IMR-90 (cell line): Measurements from ENCODE around the gene RAB25. TPM values are rescaled to one million over a fixed set of nuclear protein-coding genes. Genes with fewer than 3 reads are reported as not detected.

ENCODE experiments used
- ATAC-seq: fragments of 200-7000 bp; cut with Tn5 transposase; 2 replicates; pipeline ENCODE4 v1.9.1; 2020; ENCODE audit warnings: low read depth, mild to moderate bottlenecking, moderate library complexity
- BruUV-seq: library from RNA; stranded (reverse); fragments of 400-500 nt; replicated peaks from 2 replicates; lab custom pipeline; 2021; lab: Mats Ljungman, UMichigan
- CTCF ChIA-PET: fragments of 300-600 bp; formaldehyde crosslinking; extraction: SDS; loops from one replicate; lab custom pipeline; 2021; ENCODE audit warnings: antibody characterized with exemption; lab: Yijun Ruan, JAX
- POLR2A ChIA-PET: fragments of 300-600 bp; sonication (Branson Sonifier 250); formaldehyde crosslinking; loops from one replicate; lab custom pipeline; 2022; ENCODE audit warnings: antibody characterized with exemption; ENCODE audit not compliant: unreplicated experiment; lab: Charles Lee
- DNase-seq: peaks from one replicate; pipeline ENCODE4 v3.0.0; 2013
- H2AFZ ChIP-seq: replicated peaks from 2 replicates; pipeline ENCODE3; 2013; ENCODE audit warnings: low read length, mild to moderate bottlenecking; ENCODE audit not compliant: poor library complexity
- H2AK5ac ChIP-seq: 2 replicates; pipeline ENCODE4 v1.6.1; 2013; ENCODE audit warnings: low read depth, low read length, inconsistent platforms
- H2AK9ac ChIP-seq: replicated peaks from 2 replicates; pipeline ENCODE3; 2013; ENCODE audit warnings: mild to moderate bottlenecking, low read depth, low read length, moderate library complexity; ENCODE audit not compliant: poor library complexity
- H2BK120ac ChIP-seq: 2 replicates; pipeline ENCODE4 v1.6.1; 2013; ENCODE audit warnings: low read depth, low read length, inconsistent platforms
- H2BK15ac ChIP-seq: 3 replicates; pipeline ENCODE4 v1.6.1; 2013; ENCODE audit warnings: low read depth, low read length, inconsistent platforms
- H2BK20ac ChIP-seq: 2 replicates; pipeline ENCODE4 v1.6.1; 2013; ENCODE audit warnings: low read depth, mild to moderate bottlenecking, inconsistent platforms, low read length, moderate library complexity
- H2BK5ac ChIP-seq: 2 replicates; pipeline ENCODE4 v1.6.1; 2013; ENCODE audit warnings: mild to moderate bottlenecking, low read depth, low read length, inconsistent platforms; ENCODE audit not compliant: poor library complexity, severe bottlenecking
- H3K14ac ChIP-seq: replicated peaks from 2 replicates; pipeline ENCODE4 v1.6.1; 2013; ENCODE audit warnings: low read depth, low read length, inconsistent platforms
- H3K18ac ChIP-seq: 2 replicates; pipeline ENCODE4 v1.6.1; 2013; ENCODE audit warnings: low read depth, low read length, control low read depth
- H3K23ac ChIP-seq: 2 replicates; pipeline ENCODE4 v1.6.1; 2013; ENCODE audit warnings: low read depth, low read length, inconsistent platforms
- H3K27ac ChIP-seq: 2 replicates; pipeline ENCODE4 v1.5.1; 2013; ENCODE audit warnings: mild to moderate bottlenecking, control low read depth, low read length; ENCODE audit not compliant: insufficient read depth
- H3K27me3 ChIP-seq: 2 replicates; pipeline ENCODE4 v1.6.1; 2013; ENCODE audit warnings: low read length; ENCODE audit not compliant: control insufficient read depth, insufficient read depth
- H3K36me3 ChIP-seq: 2 replicates; pipeline ENCODE4 v1.6.1; 2013; ENCODE audit warnings: low read length, mixed read lengths; ENCODE audit not compliant: control insufficient read depth, insufficient read depth
- H3K4ac ChIP-seq: 2 replicates; pipeline ENCODE4 v1.6.1; 2013; ENCODE audit warnings: low read depth, low read length, inconsistent platforms
- H3K4me1 ChIP-seq: 2 replicates; pipeline ENCODE4 v1.6.1; 2013; ENCODE audit warnings: low read length, mixed read lengths; ENCODE audit not compliant: control insufficient read depth, insufficient read depth
- H3K4me2 ChIP-seq: 2 replicates; pipeline ENCODE4 v1.6.1; 2013; ENCODE audit warnings: low read depth, mild to moderate bottlenecking, control low read depth, low read length, moderate library complexity
- H3K4me3 ChIP-seq: 2 replicates; pipeline ENCODE4 v1.5.1; 2013; ENCODE audit warnings: low read depth, mild to moderate bottlenecking, control low read depth, low read length, moderate library complexity; ENCODE audit not compliant: insufficient read depth
- H3K56ac ChIP-seq: 2 replicates; pipeline ENCODE4 v1.6.1; 2013; ENCODE audit warnings: low read length, inconsistent platforms; ENCODE audit not compliant: insufficient read depth; ENCODE audit errors: extremely low read depth
- H3K79me1 ChIP-seq, 2 experiments: 2 replicates each; pipeline ENCODE4 v1.6.1; 2013; ENCODE audit warnings: low read length in 2 of 2, inconsistent platforms in 1 of 2, low read depth in 1 of 2
- H3K9ac ChIP-seq: 2 replicates; pipeline ENCODE4 v1.6.1; 2013; ENCODE audit warnings: low read depth, low read length, control low read depth
- H3K9me1 ChIP-seq: 2 replicates; pipeline ENCODE4 v1.6.1; 2013; ENCODE audit warnings: low read length, inconsistent platforms; ENCODE audit not compliant: insufficient read depth
- H3K9me3 ChIP-seq: 2 replicates; pipeline ENCODE4 v1.6.1; 2013; ENCODE audit warnings: low read length; ENCODE audit not compliant: control insufficient read depth, insufficient read depth
- H4K20me1 ChIP-seq: 2 replicates; pipeline ENCODE4 v1.6.1; 2013; ENCODE audit warnings: low read length, inconsistent platforms; ENCODE audit not compliant: insufficient read depth
- H4K5ac ChIP-seq: 2 replicates; pipeline ENCODE4 v1.6.1; 2013; ENCODE audit warnings: mild to moderate bottlenecking, low read depth, low read length, control low read depth
- H4K8ac ChIP-seq, 2 experiments: 2 replicates each; pipeline ENCODE4 v1.6.1; 2013; ENCODE audit warnings: low read depth in 2 of 2, low read length in 2 of 2, control low read depth in 1 of 2, inconsistent platforms in 1 of 2
- H4K91ac ChIP-seq: 2 replicates; pipeline ENCODE4 v1.6.1; 2013; ENCODE audit warnings: low read depth, low read length, inconsistent platforms; ENCODE audit not compliant: insufficient read depth
- BHLHE40 ChIP-seq: fragments of 150-350 bp; IDR thresholded peaks from 2 replicates; pipeline ENCODE4 v1.6.1; 2016; ENCODE audit warnings: mild to moderate bottlenecking, low read depth, low read length
- CHD1 ChIP-seq: IDR thresholded peaks from 2 replicates; pipeline ENCODE4 v1.6.1; 2012; ENCODE audit warnings: low read depth, low read length, improper control_type of control experiment
- CTCF ChIP-seq: conservative IDR thresholded peaks from 2 replicates; pipeline ENCODE4 v1.5.1; 2012; ENCODE audit warnings: mild to moderate bottlenecking, low read depth, low read length, improper control_type of control experiment
- FOS ChIP-seq: fragments of 150-350 bp; IDR thresholded peaks from 2 replicates; pipeline ENCODE4 v1.6.1; 2016; ENCODE audit warnings: low read depth, low read length
- MAZ ChIP-seq: IDR thresholded peaks from 2 replicates; pipeline ENCODE4 v1.6.1; 2012; ENCODE audit warnings: low read depth, mild to moderate bottlenecking, low read length, improper control_type of control experiment, moderate library complexity, borderline replicate concordance
- NFE2L2 ChIP-seq: fragments of 150-350 bp; IDR thresholded peaks from 2 replicates; pipeline ENCODE4 v1.6.1; 2016; ENCODE audit warnings: low read depth, mild to moderate bottlenecking, low read length
- POLR2A ChIP-seq: IDR thresholded peaks from 2 replicates; pipeline ENCODE4 v1.6.1; 2012; ENCODE audit warnings: mild to moderate bottlenecking, low read depth, low read length
- RAD21 ChIP-seq: IDR thresholded peaks from 2 replicates; pipeline ENCODE4 v1.6.1; 2012; ENCODE audit warnings: low read length, improper control_type of control experiment
- RCOR1 ChIP-seq: IDR thresholded peaks from 2 replicates; pipeline ENCODE4 v1.6.1; 2012; ENCODE audit warnings: mild to moderate bottlenecking, low read length, improper control_type of control experiment; ENCODE audit not compliant: insufficient replicate concordance
- SMC3 ChIP-seq: fragments of 150-350 bp; IDR thresholded peaks from 2 replicates; pipeline ENCODE4 v1.6.1; 2016; ENCODE audit warnings: low read depth, mild to moderate bottlenecking, antibody characterized with exemption, low read length, moderate library complexity
- WGBS, 2 experiments: methylation state at CpG; one replicate each; pipeline versions ENCODE4 v1.1.5 to v1.1.7; 2013; ENCODE audit warnings: missing lambda C conversion rate in 2 of 2; ENCODE audit not compliant: insufficient read length in 1 of 2; ENCODE audit errors: extremely low coverage in 2 of 2; 5-methylcytosine and 5-hydroxymethylcytosine counted together
- dilution Hi-C: fragments of 300-500 bp; cut with HindIII; formaldehyde crosslinking; loops from one replicate; pipeline ENCODE4 v1.14.3; 2018; ENCODE audit warnings: low sequenced_read_pairs; ENCODE audit not compliant: unreplicated experiment
- in situ Hi-C: fragments of 300-500 bp; cut with MboI; formaldehyde crosslinking; loops from 3 replicates; pipeline ENCODE4 v1.14.3; 2019; ENCODE audit warnings: low sequenced_read_pairs, inconsistent platforms, mixed read lengths
- intact Hi-C: fragments of 100-400 bp; cut with micrococcal nuclease; formaldehyde crosslinking; loops from 2 replicates; pipeline ENCODE4 v1.10.0; 2022
- polyA plus RNA-seq, 3 experiments: library from polyadenylated mRNA; depleted of rRNA; stranded (reverse); fragments of >200 nt; gene quantifications; 2 replicates each; pipeline ENCODE4 v1.2.3, GENCODE V29; 2012; ENCODE audit warnings: low replicate concordance in 1 of 3
- total RNA-seq: library from RNA; depleted of rRNA; stranded (reverse); fragments of >200 nt; gene quantifications from 2 replicates; pipeline ENCODE4 v1.2.3, GENCODE V29; 2012
- TF ChIP-seq, protein P1 (sequence below): fragments of 150-350 bp; IDR thresholded peaks from 2 replicates; pipeline ENCODE4 v1.6.1; 2016; ENCODE audit warnings: low read depth, mild to moderate bottlenecking, low read length, moderate library complexity, borderline replicate concordance

RAB25 gene
- total and polyA plus RNA-seq, 2 of the 4 experiments (the other 2 are of a cell fraction) = not detected

- dilution Hi-C loops = no loop called here
- Histone ChIP-seq H3K79me1 (no peaks in the 10 kb centered on the region), H2BK120ac (no peak overlapping the region), H2BK20ac (no peak overlapping the region), H2AFZ (peak overlapping the region; percentile 95), H2BK5ac (no peak overlapping the region), H4K5ac (no peak overlapping the region), H3K4me2 (peak overlapping the region; percentile 63; the same call in 1 of the 2 replicates), H3K4me3 (no peak overlapping the region), H3K18ac (no peak overlapping the region), H3K4ac (0 out of 2 replicates have a peak overlapping the region, but pooled peaks have one; percentile 6), H2AK5ac (no peak overlapping the region), H2BK15ac (no peak overlapping the region), H4K20me1 (no peaks in the 10 kb centered on the region), H3K23ac (peak overlapping the region; percentile 11; the same call in 1 of the 2 replicates), H3K4me1 (0 out of 2 replicates have a peak, but pooled peaks cover 1% of the 10 kb centered on the region), H3K36me3 (no peaks in the 10 kb centered on the region), H4K8ac (peak overlapping the region in 1 of 2 experiments; percentile 61; a peak in 1 of 4 replicates), H3K9me3 (no peaks in the 10 kb centered on the region), H2AK9ac (peak overlapping the region; percentile 9), H3K14ac (no peak overlapping the region), H3K27ac (no peak overlapping the region), H4K91ac (no peak overlapping the region), H3K56ac (no peak overlapping the region), H3K9ac (no peak overlapping the region), H3K9me1 (peaks cover 7% of the 10 kb centered on the region), H3K27me3 (no peaks in the 10 kb centered on the region)
- no TSS peak for BruUV-seq
- ATAC-seq = peak; percentile 95
- intact Hi-C loops = loop anchor here (1.0 to 2.0 kb wide), 2 partner anchors 27 to 40 kb away; partner anchors contain the start of gene UBQLN4
- 38% methylated on average over 3 of the region's 9 CpGs; no CpG with 5 or more reads in 1 of the 2 experiments for WGBS, 2 experiments
- ChIA-PET POLR2A (no interaction called here), CTCF (interaction anchor here (0.5 to 1.1 kb wide), 6 partner anchors 16 to 40 kb away, joined by 3 to 6 read pairs (median 4); no protein-coding TSS in a partner anchor)
- TF ChIP-seq RAD21 (peak; percentile 64), NFE2L2 (no peak), MAZ (no peak), CHD1 (no peak), FOS (no peak), SMC3 (peak; percentile 70), POLR2A (no peak), RCOR1 (no peak), CTCF (peak; percentile 76), BHLHE40 (no peak)
- TF ChIP-seq, protein P1, sequence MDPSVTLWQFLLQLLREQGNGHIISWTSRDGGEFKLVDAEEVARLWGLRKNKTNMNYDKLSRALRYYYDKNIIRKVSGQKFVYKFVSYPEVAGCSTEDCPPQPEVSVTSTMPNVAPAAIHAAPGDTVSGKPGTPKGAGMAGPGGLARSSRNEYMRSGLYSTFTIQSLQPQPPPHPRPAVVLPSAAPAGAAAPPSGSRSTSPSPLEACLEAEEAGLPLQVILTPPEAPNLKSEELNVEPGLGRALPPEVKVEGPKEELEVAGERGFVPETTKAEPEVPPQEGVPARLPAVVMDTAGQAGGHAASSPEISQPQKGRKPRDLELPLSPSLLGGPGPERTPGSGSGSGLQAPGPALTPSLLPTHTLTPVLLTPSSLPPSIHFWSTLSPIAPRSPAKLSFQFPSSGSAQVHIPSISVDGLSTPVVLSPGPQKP = no peak
- DNase-seq = peak; percentile 45
- in situ Hi-C loops = no loop called here
Measured at GRCh38 chr1:156025876-156026275, 35.1 kb upstream of the RAB25 start.
